ENCODE results near the gene CREM. TPM values are rescaled to one million over a fixed set of nuclear protein-coding genes. Genes with fewer than 3 reads are reported as not detected.

The CREM gene
- total and polyA plus RNA-seq, 8 donors, result 17.6 to 43.5 (median 33.9) TPM

DNA sequence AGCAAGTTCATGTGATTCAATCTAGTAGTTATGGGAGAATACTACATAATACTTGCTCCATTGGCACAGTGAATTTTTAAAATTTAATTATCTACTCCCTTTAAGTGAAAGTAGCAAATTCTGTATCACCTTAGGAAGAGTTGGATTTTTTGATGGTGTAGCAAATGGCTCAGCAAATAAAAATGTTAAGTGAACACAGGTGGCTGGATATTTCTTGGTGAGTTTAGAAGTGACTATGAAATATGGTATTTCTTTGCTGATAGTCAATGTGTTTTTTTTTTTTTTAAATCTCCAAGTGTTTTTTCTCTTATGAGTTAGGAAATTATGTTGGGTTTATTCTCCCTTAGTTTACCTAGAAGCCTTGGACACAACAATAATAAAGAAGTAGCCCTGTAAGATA lies 67.8 kb downstream of the CREM start:
- Histone ChIP-seq H3K36me3 (no peaks in the 10 kb centered on the region), H3K27me3 (no peaks in the 10 kb centered on the region), H3K4me1 (peaks cover 10 to 46% of the 10 kb centered on the region in 2 donors), H3K9me3 (no peaks in the 10 kb centered on the region), H3K27ac (peak overlapping the region; percentile 92 to 99), H3K4me3 (no peak overlapping the region)
- DNase-seq (no peak), ATAC-seq (no peak)
- intact Hi-C loops (cut with DNase I), result no loop called here
- TF ChIP-seq, protein P1, sequence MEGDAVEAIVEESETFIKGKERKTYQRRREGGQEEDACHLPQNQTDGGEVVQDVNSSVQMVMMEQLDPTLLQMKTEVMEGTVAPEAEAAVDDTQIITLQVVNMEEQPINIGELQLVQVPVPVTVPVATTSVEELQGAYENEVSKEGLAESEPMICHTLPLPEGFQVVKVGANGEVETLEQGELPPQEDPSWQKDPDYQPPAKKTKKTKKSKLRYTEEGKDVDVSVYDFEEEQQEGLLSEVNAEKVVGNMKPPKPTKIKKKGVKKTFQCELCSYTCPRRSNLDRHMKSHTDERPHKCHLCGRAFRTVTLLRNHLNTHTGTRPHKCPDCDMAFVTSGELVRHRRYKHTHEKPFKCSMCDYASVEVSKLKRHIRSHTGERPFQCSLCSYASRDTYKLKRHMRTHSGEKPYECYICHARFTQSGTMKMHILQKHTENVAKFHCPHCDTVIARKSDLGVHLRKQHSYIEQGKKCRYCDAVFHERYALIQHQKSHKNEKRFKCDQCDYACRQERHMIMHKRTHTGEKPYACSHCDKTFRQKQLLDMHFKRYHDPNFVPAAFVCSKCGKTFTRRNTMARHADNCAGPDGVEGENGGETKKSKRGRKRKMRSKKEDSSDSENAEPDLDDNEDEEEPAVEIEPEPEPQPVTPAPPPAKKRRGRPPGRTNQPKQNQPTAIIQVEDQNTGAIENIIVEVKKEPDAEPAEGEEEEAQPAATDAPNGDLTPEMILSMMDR (IDR thresholded peaks at IDR 0.05), result no peak

- Histone ChIP-seq H3K36me3 (no peaks in the 10 kb centered on the region), H3K27me3 (no peaks in the 10 kb centered on the region), H3K4me3 (peak overlapping the region; percentile 33), H3K27ac (peak overlapping the region; percentile 92 to 99), H3K4me1 (peaks cover 10 to 46% of the 10 kb centered on the region in 2 donors), H3K9me3 (no peaks in the 10 kb centered on the region)
- DNase-seq (no peak), ATAC-seq (peak; percentile 8)
- TF ChIP-seq, protein P1 (IDR thresholded peaks at IDR 0.05), result no peak
- intact Hi-C loops (cut with DNase I), result loop anchor here in 1 of 2 donors (5.0 kb wide), 1 partner anchor 68 kb away; the partner anchor contains the start of gene CREM
These were observed 68.3 kb downstream of the CREM start for GRCh38 chr10:35194906-35195305.

- Histone ChIP-seq H3K36me3 (no peaks in the 10 kb centered on the region), H3K9me3 (no peaks in the 10 kb centered on the region), H3K27ac (peak overlapping the region; percentile 92 to 99), H3K4me3 (peak overlapping the region; percentile 33), H3K4me1 (peaks cover 10 to 46% of the 10 kb centered on the region in 2 donors), H3K27me3 (no peaks in the 10 kb centered on the region)
- TF ChIP-seq, protein P1 (IDR thresholded peaks at IDR 0.05), result peak; percentile 83 to 84
- ATAC-seq (peak; percentile 92), DNase-seq (peak in 3 of 4 donors; percentile 82 to 96 (median 89))
- intact Hi-C loops (cut with DNase I), result loop anchor here in 1 of 2 donors (5.0 kb wide), 1 partner anchor 68 kb away; the partner anchor contains the start of gene CREM
These were observed 69.0 kb downstream of the CREM start for GRCh38 chr10:35195361-35196306.

GRCh38 chr10:35200487-35200886 lies 73.8 kb downstream of the CREM start:
- Histone ChIP-seq H3K4me1 (peaks cover 0 to 14% of the 10 kb centered on the region in 2 donors), H3K9me3 (no peaks in the 10 kb centered on the region), H3K27me3 (no peaks in the 10 kb centered on the region), H3K36me3 (no peaks in the 10 kb centered on the region), H3K4me3 (no peak overlapping the region), H3K27ac (no peak overlapping the region)
- intact Hi-C loops (cut with DNase I), result no loop called here
- no peak for DNase-seq
- ATAC-seq, result no peak
- TF ChIP-seq, protein P1 (IDR thresholded peaks at IDR 0.05), result no peak

DNA sequence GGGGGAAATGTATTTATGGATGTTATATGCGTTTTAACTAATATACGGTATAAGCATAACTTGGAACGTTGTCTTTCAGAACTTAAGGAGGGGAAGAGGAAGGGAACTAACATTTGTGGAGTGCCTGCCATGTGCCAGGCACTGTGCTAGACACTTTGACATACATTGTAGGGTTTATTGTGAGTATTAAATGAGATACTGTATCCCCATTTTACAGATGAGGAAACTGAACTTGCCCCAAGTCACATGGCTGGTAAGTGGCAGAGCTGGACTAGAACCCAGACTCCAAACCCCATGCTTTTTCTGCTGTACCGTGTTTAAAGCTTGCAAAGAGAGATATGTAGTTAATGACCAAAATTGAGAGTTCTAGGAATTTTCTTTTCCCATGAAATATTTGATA lies 74.6 kb downstream of the CREM start:
- no peak for DNase-seq
- H3K27ac ChIP-seq, result no peak overlapping the region
- no peaks in the 10 kb centered on the region for H3K9me3 ChIP-seq
- TF ChIP-seq, protein P1 (IDR thresholded peaks at IDR 0.05), result no peak
- intact Hi-C loops (cut with DNase I), result no loop called here
- ATAC-seq, result no peak
- H3K4me1 ChIP-seq, result peaks cover 0 to 12% of the 10 kb centered on the region in 2 donors
- no peaks in the 10 kb centered on the region for H3K36me3 ChIP-seq
- H3K27me3 ChIP-seq, result no peaks in the 10 kb centered on the region
- no peak overlapping the region for H3K4me3 ChIP-seq

All from left lung (tissue), 10 donors.